Measurements from ENCODE around the gene CCDC177. TPM values are rescaled to one million over a fixed set of nuclear protein-coding genes. Genes with fewer than 3 reads are reported as not detected.
A peak's percentile ranks its signal among the peaks of the same experiment; 100 is the strongest.

CCDC177 gene
- 0.07 TPM in 1 of 2 replicates, not detected in the other for total RNA-seq
- not detected in 2 replicates for polyA plus RNA-seq

- Histone ChIP-seq H3K36me3 (no peaks in the 10 kb centered on the region), H3K9me3 (ENCODE audit: low read depth) (no peaks in the 10 kb centered on the region), H3K27ac (no peak within 1 kb of the TSS), H3K4me1 (ENCODE audit: low read depth) (no peaks in the 10 kb centered on the region), H3K27me3 (peaks cover 83% of the 10 kb centered on the region), H3K4me3 (peak within 1 kb of the TSS; percentile 27)
- TF ChIP-seq CTCF (IDR thresholded peaks at IDR 0.05; ENCODE audit: low read depth, low read length) = peak; percentile 99
- peak; percentile 67 to 78 for DNase-seq (ENCODE audit: low read depth in 1 of 2, low spot score in 1 of 2)
Observed at GRCh38 chr14:69574263-69574953, at the start of gene CCDC177. Gene CCDC177 (minus strand): TSS chr14:69574871. CDS start chr14:69573622, 1,249 bp downstream.

- H3K27ac ChIP-seq = no peak overlapping the region
- no peak for DNase-seq (ENCODE audit: low read depth in 1 of 2, low spot score in 1 of 2)
- H3K9me3 ChIP-seq (ENCODE audit: low read depth) = no peaks in the 10 kb centered on the region
- peaks cover 24% of the 10 kb centered on the region for H3K4me1 ChIP-seq (ENCODE audit: low read depth)
- no peak for TF ChIP-seq CTCF (IDR thresholded peaks at IDR 0.05; ENCODE audit: low read depth, low read length)
- no peak overlapping the region for H3K4me3 ChIP-seq
- no peaks in the 10 kb centered on the region for H3K36me3 ChIP-seq
- no peaks in the 10 kb centered on the region for H3K27me3 ChIP-seq
Observed at GRCh38 chr14:69624136-69624535, 49.5 kb upstream of the CCDC177 start.

- Histone ChIP-seq H3K27ac (no peak overlapping the region), H3K4me3 (no peak overlapping the region), H3K9me3 (ENCODE audit: low read depth) (no peaks in the 10 kb centered on the region), H3K27me3 (no peaks in the 10 kb centered on the region), H3K4me1 (ENCODE audit: low read depth) (peaks cover 23% of the 10 kb centered on the region), H3K36me3 (no peaks in the 10 kb centered on the region)
- no peak for DNase-seq (ENCODE audit: low read depth in 1 of 2, low spot score in 1 of 2)
- no peak for TF ChIP-seq CTCF (IDR thresholded peaks at IDR 0.05; ENCODE audit: low read depth, low read length)
Observed at GRCh38 chr14:69620981-69621380, 46.3 kb upstream of the CCDC177 start.

- no peak for DNase-seq (ENCODE audit: low read depth in 1 of 2, low spot score in 1 of 2)
- TF ChIP-seq CTCF (IDR thresholded peaks at IDR 0.05; ENCODE audit: low read depth, low read length) = no peak
- Histone ChIP-seq H3K9me3 (ENCODE audit: low read depth) (no peaks in the 10 kb centered on the region), H3K36me3 (no peaks in the 10 kb centered on the region), H3K4me1 (ENCODE audit: low read depth) (peaks cover 24% of the 10 kb centered on the region), H3K27me3 (no peaks in the 10 kb centered on the region), H3K27ac (no peak overlapping the region), H3K4me3 (no peak overlapping the region)
Observed at GRCh38 chr14:69620211-69620611, 45.5 kb upstream of the CCDC177 start.

GRCh38 chr14:69619012-69619411, 44.3 kb upstream of the CCDC177 start:
- no peaks in the 10 kb centered on the region for H3K27me3 ChIP-seq
- TF ChIP-seq CTCF (IDR thresholded peaks at IDR 0.05; ENCODE audit: low read depth, low read length) = no peak
- DNase-seq (ENCODE audit: low read depth in 1 of 2, low spot score in 1 of 2) = no peak
- H3K27ac ChIP-seq = no peak overlapping the region
- peaks cover 28% of the 10 kb centered on the region for H3K4me1 ChIP-seq (ENCODE audit: low read depth)
- no peaks in the 10 kb centered on the region for H3K36me3 ChIP-seq
- no peaks in the 10 kb centered on the region for H3K9me3 ChIP-seq (ENCODE audit: low read depth)
- no peak overlapping the region for H3K4me3 ChIP-seq
